GM21526 (cell line): ENCODE measurements around the gene TNIP1.

Experiments
- ATAC-seq: cut with Tn5 transposase; IDR thresholded peaks from one replicate; pipeline ENCODE4 v1.9.1; 2021; ENCODE audit warnings: moderate library complexity; ENCODE audit not compliant: unreplicated experiment, low FRiP score

Gene TNIP1

DNA sequence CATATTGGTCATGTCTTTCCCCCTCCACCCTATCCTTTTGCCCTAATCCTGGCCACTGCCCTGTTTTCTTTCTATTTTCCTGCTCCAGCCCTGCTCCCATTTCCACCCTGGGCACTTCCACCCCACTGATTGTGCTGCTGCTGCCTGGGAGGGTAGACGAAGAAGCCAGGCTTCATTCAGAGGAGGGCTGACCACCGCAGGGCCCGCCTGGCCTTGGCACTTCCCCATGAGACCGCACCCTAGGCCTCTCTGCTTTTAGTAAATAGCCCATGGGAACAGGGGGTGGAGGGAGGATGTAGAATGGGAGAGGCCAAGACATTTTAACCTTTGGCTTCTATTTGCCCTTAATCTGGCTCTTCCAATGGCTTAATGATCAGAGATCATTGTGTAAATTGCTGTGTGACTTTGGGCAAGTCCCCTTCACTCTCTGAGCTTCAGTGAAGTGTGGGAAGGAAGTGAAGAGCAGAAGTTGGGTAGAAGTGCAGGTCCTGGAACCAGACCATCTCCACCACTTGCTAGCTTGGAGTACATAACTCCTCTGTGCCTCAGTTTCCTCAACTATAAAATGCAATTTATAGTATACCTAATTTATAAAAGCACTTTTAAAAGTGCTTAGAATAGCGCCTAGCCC, 74.0 kb downstream of the TNIP1 start:
- ATAC-seq, result no peak

DNA sequence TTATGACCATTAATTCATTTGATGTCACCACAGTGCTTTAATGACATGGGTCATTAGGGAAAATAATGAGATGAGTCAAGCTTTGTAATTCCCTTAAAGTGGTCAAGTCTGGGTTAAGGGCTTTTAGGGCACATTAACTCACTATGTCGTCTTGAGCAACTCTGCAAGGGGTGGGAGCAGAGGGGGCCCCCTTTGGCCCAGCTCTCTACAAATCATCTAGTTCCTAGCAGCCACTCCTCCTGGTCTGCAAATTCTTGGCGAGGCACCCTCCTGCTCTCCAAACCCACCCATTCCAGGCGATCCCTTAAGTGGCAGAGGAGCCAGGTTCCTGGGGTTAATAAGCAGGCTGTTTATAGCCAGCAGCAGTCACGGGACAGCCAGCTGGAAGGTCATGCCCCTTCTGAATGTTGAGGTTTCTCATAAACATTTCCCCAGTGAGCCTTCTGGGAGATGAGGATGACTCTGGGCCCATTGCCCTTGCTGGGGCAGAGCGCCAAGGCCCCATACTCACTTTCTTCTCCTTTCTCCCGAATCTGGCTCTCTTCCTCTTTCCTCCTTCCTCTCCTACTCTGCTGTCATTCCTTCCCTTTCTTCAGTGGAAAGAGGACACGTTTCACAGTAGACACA, 74.8 kb downstream of the TNIP1 start:
- no peak for ATAC-seq

DNA sequence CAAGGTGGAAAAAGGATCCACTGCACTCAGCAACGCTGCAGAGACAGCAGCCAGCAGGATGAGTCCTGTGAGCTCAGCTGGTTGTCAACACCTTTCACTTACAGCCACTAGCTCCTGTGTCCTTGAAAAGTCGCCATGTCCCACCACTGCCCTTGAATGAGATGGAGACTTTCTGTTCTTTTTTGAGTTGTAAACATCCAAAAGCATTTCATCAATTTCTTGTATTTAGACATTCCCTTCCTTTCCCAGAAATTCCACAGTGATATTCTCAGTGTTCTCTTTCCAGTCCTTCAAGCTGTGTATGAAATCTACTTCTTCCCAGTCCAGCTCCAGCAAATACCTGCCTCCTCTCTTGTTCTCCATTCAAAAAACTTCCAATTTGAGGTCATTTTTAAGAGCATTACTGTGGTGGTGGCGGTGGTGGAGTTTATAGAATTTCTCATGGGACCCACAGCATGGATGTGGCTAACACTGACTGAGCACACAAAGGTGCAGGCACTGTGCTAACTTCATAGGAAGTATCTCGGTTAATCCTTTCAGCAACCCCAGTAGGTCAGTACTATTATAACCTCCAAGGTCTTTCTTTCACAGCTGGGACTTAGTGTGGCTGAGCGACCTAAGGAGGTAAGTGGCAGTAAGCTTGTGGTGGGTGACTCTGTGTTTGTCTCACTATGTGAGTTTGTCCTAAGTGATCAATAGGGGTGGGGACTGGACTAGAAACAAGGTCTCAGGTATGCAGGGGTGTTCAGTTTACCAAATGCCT, 75.5 kb downstream of the TNIP1 start:
- no peak for ATAC-seq

DNA sequence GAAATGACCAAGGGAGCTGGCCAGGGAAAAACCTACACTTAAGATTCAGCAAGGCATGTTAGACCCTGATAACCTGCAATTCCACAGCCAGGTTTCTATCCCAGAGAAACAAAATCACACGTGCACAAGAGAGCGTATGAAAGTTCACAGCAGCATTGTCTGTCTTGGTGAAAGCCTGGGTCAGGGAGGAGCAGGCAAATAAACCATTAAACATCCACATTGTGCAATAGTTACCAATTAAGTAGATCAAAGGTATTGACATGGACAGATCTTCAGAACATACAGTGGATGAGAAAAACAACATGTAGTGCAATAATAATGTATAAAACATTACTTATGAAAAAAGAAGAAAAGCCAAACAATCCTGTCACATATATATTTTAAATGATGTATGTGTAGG, 76.3 kb downstream of the TNIP1 start:
- ATAC-seq, result no peak

DNA sequence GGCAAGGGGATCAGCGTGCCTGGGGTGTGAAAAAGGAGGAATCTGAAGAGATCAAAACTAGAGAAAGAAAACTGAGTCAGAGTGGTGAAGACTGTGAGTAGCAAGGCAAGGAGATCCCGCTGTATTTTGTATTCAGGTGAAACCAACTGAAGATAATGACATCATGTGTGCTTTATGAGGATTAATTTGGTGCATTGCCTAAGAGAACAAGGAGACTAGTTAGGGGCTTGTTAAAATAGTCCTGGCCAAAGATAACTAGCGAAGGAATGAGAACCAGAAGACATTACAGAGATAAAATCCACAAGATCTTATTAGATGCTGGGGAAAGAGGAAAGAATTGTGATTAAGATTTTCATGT, 77.4 kb downstream of the TNIP1 start:
- ATAC-seq, result no peak

DNA sequence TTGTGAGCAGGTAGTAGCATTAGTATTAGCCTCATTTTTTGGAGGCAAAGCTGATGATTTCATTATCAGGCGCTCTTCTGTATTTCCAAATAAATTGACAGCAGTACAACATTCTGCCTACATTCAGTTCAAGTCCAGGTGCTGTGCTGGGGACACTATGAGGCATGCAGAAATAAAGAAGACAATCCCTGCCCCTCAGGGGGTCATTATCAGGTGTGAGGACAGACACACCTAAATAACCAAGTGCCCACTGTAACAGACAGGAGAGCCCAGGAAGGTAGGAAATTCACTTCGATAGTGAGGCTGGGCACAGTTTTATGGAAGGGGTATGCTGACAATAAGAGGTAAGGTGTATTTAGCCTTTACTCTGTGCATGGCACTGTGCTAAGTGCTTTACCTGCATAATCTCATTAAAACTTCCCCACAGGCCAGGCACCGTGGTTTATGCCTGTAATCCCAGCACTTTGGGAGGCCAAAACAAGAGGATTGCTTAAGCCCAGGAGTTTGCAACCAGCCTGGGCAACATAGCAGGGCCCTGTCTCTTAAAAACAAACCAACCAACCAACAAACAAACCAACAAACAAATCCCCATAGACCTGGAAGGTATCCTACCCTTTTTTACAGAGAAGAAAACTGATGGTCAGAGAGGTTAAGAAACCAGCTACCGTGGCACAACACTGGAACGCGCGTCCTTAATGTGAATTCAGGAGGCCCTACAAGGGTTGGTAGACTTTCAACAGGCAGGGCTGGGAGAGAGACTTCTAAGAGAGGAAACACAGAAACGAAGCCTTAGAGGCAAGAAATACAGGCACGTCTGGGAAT, 77.9 kb downstream of the TNIP1 start:
- no peak for ATAC-seq

DNA sequence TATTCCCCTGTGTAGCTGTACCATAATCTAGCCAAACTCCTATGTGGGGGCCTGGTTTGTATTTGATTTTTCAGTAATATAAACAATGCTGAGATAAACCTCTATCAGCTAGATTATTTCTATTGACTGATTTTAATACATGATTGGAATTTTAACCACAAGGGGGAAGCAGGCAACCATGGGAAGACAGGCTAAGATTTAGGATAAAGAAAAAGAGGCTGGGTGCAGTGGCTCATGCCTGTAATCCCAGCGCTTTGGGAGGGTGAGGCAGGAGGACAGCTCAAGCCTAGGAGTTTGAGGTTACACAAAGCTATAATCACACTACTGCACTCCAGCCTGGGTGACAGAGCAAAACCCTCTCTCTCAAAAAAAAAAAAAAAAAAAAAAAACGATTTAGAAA, 78.6 kb downstream of the TNIP1 start:
- ATAC-seq, result no peak

DNA sequence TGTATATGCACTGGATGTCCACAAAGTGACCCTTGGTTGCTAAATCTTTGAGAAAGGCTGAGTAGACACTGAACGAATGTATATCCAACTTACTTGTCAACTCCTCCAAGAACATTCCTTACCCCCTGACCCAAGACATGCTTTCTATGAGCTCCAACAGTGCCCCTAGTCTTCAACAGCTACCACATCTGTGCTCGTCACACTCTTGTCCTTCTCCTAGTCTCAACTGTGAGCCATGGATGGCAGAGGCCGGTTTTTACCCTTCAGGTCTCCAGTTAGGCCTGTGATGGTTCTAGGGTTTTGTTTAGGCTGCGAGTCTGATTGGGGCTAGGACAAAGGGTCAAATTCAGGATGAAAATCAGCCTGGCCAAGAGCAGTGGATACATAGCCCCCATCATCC, 79.4 kb downstream of the TNIP1 start:
- ATAC-seq, result no peak

DNA sequence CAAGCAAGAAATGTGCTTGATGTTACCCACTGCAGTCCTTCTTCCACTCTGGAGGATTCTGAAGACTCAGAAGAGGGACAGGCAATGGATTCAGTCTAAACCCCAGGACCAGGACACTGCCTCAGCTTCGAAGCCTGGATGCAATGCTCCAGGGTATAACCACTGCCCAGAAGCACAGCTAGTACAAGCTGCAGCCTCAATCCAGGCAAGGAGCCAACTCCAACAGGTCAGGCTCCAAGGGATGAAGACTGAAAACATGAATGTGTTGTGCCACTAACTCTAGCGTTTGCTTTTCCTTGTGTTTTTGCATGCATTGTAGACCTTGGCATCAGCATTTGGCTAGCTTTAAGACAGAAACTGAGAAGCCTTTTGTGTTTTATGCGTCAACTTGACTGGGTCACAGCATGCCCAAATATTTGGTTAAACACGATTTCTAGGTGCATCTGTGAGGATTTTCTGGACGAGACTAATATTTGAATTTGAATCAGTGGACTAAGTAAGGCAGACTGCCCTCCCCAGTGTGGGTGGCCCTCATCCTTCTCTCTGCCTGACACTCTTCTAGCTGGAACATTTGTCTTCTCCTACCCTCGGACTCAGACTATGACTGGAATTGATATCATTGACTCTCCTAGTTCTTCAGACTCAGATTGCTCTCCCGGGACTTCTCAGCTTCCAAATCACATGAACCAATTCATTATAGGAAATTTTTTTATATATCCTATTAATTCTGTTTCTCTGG, 81.0 kb downstream of the TNIP1 start:
- ATAC-seq, result no peak

DNA sequence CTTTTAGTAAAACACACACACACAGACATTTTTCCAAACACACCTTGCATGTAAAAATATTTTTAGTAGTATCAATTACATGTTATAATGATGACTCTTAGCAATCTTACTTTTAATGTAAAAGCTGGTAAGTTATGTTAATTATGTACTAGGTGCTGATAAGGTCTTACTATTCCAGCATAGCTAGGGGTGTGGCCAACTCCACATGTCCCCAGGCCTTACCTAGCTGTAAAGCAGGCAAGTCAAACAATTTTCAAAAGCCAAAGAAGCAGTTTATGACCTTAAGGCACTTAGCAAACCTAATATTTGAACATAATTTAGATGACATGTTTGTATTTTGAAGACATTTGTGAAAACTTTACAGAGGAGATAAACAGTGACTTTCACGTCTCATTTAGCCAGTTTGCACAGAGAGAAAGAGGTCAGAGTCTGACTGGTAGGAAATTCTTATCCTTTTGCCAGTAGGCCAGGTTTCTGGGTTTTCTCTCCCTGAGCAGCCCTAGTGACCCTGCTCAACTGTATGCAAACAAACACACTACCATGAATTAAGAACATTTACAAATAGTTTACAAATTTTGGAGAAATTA, 86.9 kb downstream of the TNIP1 start:
- no peak for ATAC-seq

DNA sequence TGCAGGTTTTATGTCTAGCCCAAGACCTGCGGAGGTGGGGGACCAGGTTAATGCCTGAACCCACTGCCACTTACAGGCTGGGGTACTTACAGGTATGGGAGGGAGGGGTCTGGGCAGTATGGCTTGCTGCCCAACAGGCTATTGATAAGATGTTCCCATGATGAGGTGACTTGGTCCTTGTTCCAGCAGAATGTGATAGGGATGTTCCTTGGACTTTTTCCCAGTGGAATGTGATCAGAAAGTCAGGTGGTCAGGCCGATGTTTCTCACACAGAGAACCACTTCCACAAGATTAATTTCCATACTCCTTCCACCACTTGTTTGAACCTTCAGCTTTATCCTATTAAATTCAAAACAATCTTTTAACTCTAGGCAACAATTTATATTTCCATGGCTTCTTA, 87.4 kb downstream of the TNIP1 start:
- ATAC-seq, result no peak

DNA sequence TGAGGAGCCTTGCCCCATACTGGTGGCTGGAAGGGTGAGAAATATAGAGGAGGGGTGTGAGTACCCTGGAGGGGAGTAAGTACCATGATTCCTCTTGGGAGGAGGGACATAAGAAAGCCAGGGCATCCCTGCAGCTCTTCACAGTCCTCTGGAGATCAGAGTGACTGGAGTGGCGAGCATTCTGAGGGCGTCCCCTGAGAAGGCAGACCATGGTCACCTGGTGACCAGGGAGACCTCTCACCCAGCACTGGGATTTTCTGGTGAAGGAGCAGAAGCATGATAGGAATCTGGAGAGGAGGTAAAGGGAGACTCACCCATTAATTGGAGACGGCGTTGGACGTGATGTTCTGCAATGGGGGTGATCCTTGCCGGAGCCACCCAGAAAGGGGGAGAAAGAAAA, 88.1 kb downstream of the TNIP1 start:
- no peak for ATAC-seq

DNA sequence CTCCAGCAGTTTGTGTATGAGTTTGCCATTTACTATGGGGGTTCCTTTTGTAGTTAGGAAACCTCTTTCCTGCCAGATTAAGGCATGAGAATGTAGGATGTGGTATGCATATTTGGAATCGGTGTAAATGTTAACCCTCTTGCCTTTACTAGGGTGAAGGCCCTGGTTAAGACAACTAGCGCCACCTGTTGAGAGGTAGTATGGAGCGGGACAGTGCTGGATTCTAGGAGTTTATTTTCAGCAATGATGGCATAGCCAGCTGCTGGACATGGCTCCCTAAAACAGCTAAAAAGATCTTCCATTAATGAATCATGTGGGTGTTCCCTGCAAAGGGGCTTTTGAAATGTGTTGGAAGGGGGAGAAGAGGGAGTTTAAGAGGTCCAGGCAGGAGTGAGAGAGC, 91.1 kb downstream of the TNIP1 start:
- no peak for ATAC-seq

DNA sequence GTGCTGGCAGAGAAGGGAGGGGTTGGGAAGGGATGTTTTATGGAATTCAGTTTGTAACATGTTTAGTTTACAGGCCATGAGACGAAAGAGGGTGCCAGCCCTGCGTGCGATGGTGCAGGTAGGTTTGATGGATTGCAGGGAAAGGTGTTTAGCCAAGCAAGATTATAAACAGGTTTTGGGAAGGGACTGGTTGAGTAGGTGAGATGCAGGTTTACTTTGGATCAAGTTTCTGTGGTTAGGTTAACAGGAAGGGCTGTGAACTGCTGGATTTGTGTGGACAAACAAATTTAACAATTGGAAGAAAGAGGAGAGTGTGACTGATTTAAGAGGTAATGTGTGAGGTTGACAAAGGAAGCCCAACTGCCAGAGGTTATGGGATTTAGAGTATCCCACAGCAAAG, 93.1 kb downstream of the TNIP1 start:
- ATAC-seq, result no peak
